T-cell (primary cell): ENCODE measurements around the gene DDAH2. TPM values are rescaled to one million over a fixed set of nuclear protein-coding genes. Genes with fewer than 3 reads are reported as not detected.
A peak's percentile ranks its signal among the peaks of the same experiment; 100 is the strongest.

ENCODE experiments used
- ATAC-seq, 4 experiments: fragments of 200-7000 bp in 3 of 4; fragments of 150-1000 bp in 1 of 4; cut with Tn5 transposase; replicated peaks in 1 of 4; 1 replicate in 3 of 4; 2 replicates in 1 of 4; pipeline ENCODE4 v1.10.0; 2021; ENCODE audit warnings: moderate library complexity in 3 of 4, mild to moderate bottlenecking in 2 of 4, moderate number of reproducible peaks in 1 of 4
- CTCF ChIA-PET, 2 donors: fragments of 300-600 bp; sonication (Branson Sonifier 250); formaldehyde crosslinking; loops; one replicate each; lab custom pipeline; 2022; ENCODE audit warnings: antibody characterized with exemption in 2 of 2; lab: Charles Lee
- POLR2A ChIA-PET, 2 donors: fragments of 300-600 bp; sonication (Branson Sonifier 250); formaldehyde crosslinking; loops; one replicate each; lab custom pipeline; 2022; ENCODE audit warnings: antibody characterized with exemption in 2 of 2; lab: Charles Lee
- DNase-seq, 35 experiments: peaks; one replicate each; pipeline versions ENCODE4 v3.0.0 to v3.0.0-alpha.2; 2013 to 2023
- H3K27ac ChIP-seq: one replicate; pipeline ENCODE4 v1.5.1; 2013; ENCODE audit warnings: low read length
- H3K27me3 ChIP-seq, 2 experiments: replicated peaks in 1 of 2; 1 replicate in 1 of 2; 2 replicates in 1 of 2; pipeline versions ENCODE4 v1.6.1 to v1.7.0; 2013; ENCODE audit warnings: low read length in 1 of 2, mixed read lengths in 1 of 2; ENCODE audit not compliant: control insufficient read depth in 2 of 2, insufficient read depth in 2 of 2; ENCODE audit errors: extremely low read depth in 1 of 2
- H3K36me3 ChIP-seq, 2 donors: 1 replicate in 1 of 2; 2 replicates in 1 of 2; pipeline versions ENCODE4 v1.6.1 to v1.7.0; 2013; ENCODE audit warnings: low read length in 1 of 2; ENCODE audit not compliant: control insufficient read depth in 2 of 2, insufficient read depth in 1 of 2; ENCODE audit errors: extremely low read depth in 1 of 2
- H3K4me1 ChIP-seq, 2 experiments: 1 replicate in 1 of 2; 2 replicates in 1 of 2; pipeline versions ENCODE4 v1.6.1 to v1.7.0; 2013; ENCODE audit warnings: low read length in 2 of 2, mixed read lengths in 1 of 2; ENCODE audit not compliant: insufficient read depth in 2 of 2, control insufficient read depth in 1 of 2; ENCODE audit errors: extremely low read depth in 1 of 2
- H3K4me3 ChIP-seq, 2 donors: 1 replicate in 1 of 2; 2 replicates in 1 of 2; pipeline versions ENCODE4 v1.5.1 to v1.7.0; 2013; ENCODE audit warnings: mild to moderate bottlenecking in 2 of 2, low read length in 1 of 2, moderate library complexity in 1 of 2; ENCODE audit not compliant: control insufficient read depth in 1 of 2; ENCODE audit errors: extremely low read depth in 1 of 2
- H3K9me3 ChIP-seq: 2 replicates; pipeline ENCODE4 v1.7.0; 2013
- H3K27ac Mint-ChIP-seq, 2 donors: one replicate each; pipeline ENCODE4 v1.8.0; 2020 to 2021; ENCODE audit warnings: mild to moderate bottlenecking in 2 of 2, mixed read lengths in 2 of 2
- H3K27me3 Mint-ChIP-seq, 2 donors: one replicate each; pipeline ENCODE4 v1.8.0; 2021 to 2022; ENCODE audit warnings: mixed read lengths in 2 of 2
- H3K36me3 Mint-ChIP-seq: one replicate; pipeline ENCODE4 v1.8.0; 2021; ENCODE audit warnings: mixed read lengths
- H3K4me1 Mint-ChIP-seq, 3 donors: one replicate each; pipeline ENCODE4 v1.8.0; 2020 to 2022; ENCODE audit warnings: mixed read lengths in 3 of 3, mild to moderate bottlenecking in 1 of 3
- H3K4me3 Mint-ChIP-seq, 3 donors: one replicate each; pipeline ENCODE4 v1.8.0; 2020 to 2022; ENCODE audit warnings: mild to moderate bottlenecking in 3 of 3, mixed read lengths in 3 of 3, moderate library complexity in 3 of 3
- H3K9me3 Mint-ChIP-seq, 3 donors: one replicate each; pipeline ENCODE4 v1.8.0; 2020 to 2022; ENCODE audit warnings: mixed read lengths in 3 of 3
- WGBS: methylation state at CpG from one replicate; pipeline ENCODE4 v1.1.5; 2013; ENCODE audit warnings: missing lambda C conversion rate; ENCODE audit not compliant: insufficient coverage; 5-methylcytosine and 5-hydroxymethylcytosine counted together
- total RNA-seq, 35 experiments: library from RNA in 6 of 35; stranded (reverse) in 6 of 35; fragments of 120-200 nt in 1 of 35; gene quantifications; one replicate each; pipeline versions ENCODE4 v1.2.1 to v1.2.4 and lab custom pipeline; 2013 to 2026

DDAH2 gene
- total RNA-seq, 5 donors from 2014 or later (not counting 1 experiment from before 2014, with no cell fraction given), result 9.0 to 13.2 (median 11.5) TPM

DNA sequence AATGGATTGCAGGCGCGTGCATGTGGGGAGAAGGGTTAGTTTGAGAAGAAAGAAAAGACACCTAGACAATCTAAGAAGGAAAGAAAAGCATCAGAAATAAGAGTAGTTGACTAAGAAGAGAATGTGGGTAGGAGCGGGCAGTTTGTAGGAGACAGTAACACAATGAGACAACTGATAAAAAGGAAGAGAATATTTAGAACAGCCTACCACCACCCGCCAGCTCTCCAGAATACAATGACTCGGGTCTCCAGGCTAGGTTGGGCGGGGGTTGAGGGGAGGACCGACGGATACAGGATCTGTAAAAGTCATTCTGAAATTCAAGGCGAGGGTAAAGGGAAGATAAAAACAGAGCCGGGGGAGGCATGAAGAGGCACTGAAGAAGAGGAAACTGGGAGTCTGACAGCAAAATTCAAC, 26.7 kb downstream of the DDAH2 start:
- POLR2A ChIA-PET, result interaction anchor here in 1 of 2 donors (1.3 kb wide), 1 partner anchor 36 kb away, joined by 3 read pairs; no protein-coding TSS in a partner anchor
- H3K36me3 ChIP-seq, result peaks cover 7 to 13% of the 10 kb centered on the region in 2 donors
- peaks cover 13 to 32% of the 10 kb centered on the region in 2 experiments for H3K4me1 ChIP-seq
- H3K4me3 Mint-ChIP-seq, result peak overlapping the region; percentile 98 to 99 (median 98)
- no peaks in the 10 kb centered on the region for H3K9me3 ChIP-seq
- CTCF ChIA-PET, result interaction anchor here in 1 of 2 donors (0.7 to 1.2 kb wide), 2 partner anchors 12 to 37 kb away, joined by 3 read pairs; partner anchors contain the start of gene GPANK1
- no peaks in the 10 kb centered on the region for H3K27me3 Mint-ChIP-seq
- ATAC-seq (peak in 3 of 4 experiments; percentile 1 to 3 (median 3)), DNase-seq (peak in 2 of 35 experiments; percentile 9 to 14)
- H3K27ac Mint-ChIP-seq, result peak overlapping the region; percentile 94 to 98
- peaks cover 0 to 2% of the 10 kb centered on the region in 2 experiments for H3K27me3 ChIP-seq
- peaks cover 38 to 44% (median 42%) of the 10 kb centered on the region in 3 donors for H3K4me1 Mint-ChIP-seq
- WGBS, result 4% methylated on average over 4 of the region's 10 CpGs
- H3K36me3 Mint-ChIP-seq, result peaks cover 13% of the 10 kb centered on the region
- peak overlapping the region; percentile 96 for H3K27ac ChIP-seq
- no peaks in the 10 kb centered on the region for H3K9me3 Mint-ChIP-seq
- H3K4me3 ChIP-seq, result peak overlapping the region; percentile 82 to 99

DNA sequence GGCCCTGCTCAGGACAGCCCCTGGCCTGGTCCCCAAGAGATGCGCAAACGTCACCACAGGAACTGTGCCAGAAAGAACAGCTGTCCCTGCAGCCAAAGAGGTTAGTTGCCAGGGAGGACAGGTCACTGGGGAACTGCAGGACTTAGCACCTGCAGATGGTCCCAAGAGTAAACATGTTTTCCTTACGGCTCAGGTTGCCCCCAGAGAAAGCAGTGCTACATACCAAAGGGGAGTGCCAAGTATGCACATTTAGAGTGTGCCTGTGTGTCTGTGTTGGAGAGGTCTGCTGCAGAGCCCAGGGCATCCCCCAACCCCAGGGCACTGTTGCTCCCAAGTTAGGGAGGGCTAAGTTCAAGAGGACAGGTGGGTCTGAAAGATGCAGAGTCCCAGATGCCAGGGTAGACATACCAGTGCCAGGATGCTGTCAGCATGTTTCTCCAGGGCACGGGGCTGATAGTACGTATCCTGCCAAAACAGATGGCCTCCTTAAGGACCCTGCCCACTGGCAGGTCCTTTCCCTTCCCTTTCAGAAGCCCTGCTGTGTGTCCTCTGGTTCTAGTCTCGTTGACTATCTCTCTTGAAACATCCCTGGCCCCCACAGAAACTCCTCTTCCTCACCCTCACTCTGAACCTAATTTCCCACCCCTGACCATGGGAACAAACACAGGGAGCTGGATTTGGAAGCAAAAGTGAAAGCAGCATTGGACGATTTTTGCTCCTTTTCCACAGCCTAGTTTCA, 27.3 kb downstream of the DDAH2 start:
- Mint-ChIP-seq H3K4me1 (peaks cover 42 to 47% (median 45%) of the 10 kb centered on the region in 3 donors), H3K27ac (peak overlapping the region; percentile 94 to 98), H3K36me3 (peaks cover 17% of the 10 kb centered on the region), H3K9me3 (no peaks in the 10 kb centered on the region), H3K4me3 (peak overlapping the region; percentile 98 to 99 (median 98)), H3K27me3 (no peaks in the 10 kb centered on the region)
- H3K4me3 ChIP-seq, result peak overlapping the region; percentile 82 to 99
- H3K27me3 ChIP-seq, result no peaks in the 10 kb centered on the region
- 64% methylated on average over 5 of the region's 7 CpGs for WGBS
- H3K27ac ChIP-seq, result no peak overlapping the region
- no peaks in the 10 kb centered on the region for H3K9me3 ChIP-seq
- ATAC-seq (no peak), DNase-seq (no peak)
- H3K4me1 ChIP-seq, result peaks cover 13 to 32% of the 10 kb centered on the region in 2 experiments
- ChIA-PET CTCF (interaction anchor here in 1 of 2 donors (0.7 kb wide), 1 partner anchor 11 kb away, joined by 3 read pairs; no protein-coding TSS in a partner anchor), POLR2A (no interaction called here)
- peaks cover 8 to 16% of the 10 kb centered on the region in 2 donors for H3K36me3 ChIP-seq

DNA sequence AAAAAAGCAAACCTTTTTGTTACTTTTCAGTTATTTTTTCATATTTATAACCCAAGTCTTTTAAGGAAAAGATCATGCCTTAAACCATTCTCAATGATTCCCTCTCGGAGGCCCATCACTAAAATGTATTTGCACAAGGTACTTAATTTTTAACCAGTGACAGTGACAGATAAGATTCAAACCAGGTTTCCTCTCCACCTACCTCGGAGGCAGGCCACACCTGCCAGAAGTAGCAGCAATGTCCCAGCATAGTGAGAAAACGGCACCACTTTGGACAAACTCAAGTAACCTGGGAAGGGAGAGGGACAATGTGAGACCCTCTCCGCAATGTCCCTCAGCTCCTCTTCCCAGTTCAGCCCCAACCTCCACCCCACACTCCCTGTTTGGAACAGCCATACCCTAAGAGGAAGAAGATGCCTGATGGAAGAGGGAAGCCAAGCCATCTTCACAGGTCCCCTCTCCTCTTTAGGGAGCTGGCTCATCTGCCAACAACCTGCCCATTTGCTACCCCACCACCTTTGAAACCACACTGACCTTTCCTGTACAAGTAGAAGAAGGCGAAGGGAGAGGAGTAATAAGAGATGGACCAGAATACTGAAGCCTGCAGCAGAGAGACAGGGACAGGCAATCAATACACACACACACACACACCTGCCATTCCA, 28.2 kb downstream of the DDAH2 start:
- DNase-seq (no peak), ATAC-seq (no peak)
- Histone ChIP-seq H3K9me3 (no peaks in the 10 kb centered on the region), H3K4me1 (peaks cover 13 to 32% of the 10 kb centered on the region in 2 experiments), H3K36me3 (peaks cover 12 to 22% of the 10 kb centered on the region in 2 donors), H3K4me3 (no peak overlapping the region), H3K27me3 (no peaks in the 10 kb centered on the region), H3K27ac (no peak overlapping the region)
- CTCF ChIA-PET, result no interaction called here
- Mint-ChIP-seq H3K9me3 (no peaks in the 10 kb centered on the region), H3K27me3 (no peaks in the 10 kb centered on the region), H3K36me3 (peaks cover 17% of the 10 kb centered on the region), H3K4me3 (peak overlapping the region; percentile 98 to 99 (median 98)), H3K27ac (peak overlapping the region; percentile 29 to 79), H3K4me1 (peaks cover 42 to 47% (median 45%) of the 10 kb centered on the region in 3 donors)
- POLR2A ChIA-PET, result no interaction called here
- WGBS, result no CpG with 5 or more reads among the region's 5 CpGs

DNA sequence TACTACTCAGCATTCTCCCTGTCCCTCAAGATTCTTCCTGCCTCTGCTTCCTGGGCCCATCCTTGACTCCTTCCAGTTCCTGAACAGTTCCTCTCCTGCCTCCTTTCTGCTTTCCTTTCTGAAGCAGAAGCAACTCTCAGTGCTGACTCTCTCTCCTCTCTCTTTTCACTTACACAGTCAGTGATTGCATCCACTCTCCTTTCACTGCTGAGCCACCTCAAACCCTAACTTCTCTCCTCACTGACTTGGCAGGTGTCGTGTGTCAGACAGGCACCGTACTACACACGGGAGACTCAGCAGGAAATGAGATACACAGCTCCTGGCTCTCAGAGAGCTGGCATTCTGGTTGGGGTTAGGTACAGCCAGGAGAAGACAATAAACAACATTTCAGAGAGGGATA, 31.5 kb downstream of the DDAH2 start:
- POLR2A ChIA-PET, result interaction anchor here (0.6 kb wide), 2 partner anchors 183 to 318 kb away, joined by 3 to 5 read pairs; no protein-coding TSS in a partner anchor

GRCh38 chr6:31693535-31693934, 35.6 kb downstream of the DDAH2 start:
- Mint-ChIP-seq H3K36me3 (peaks cover 48% of the 10 kb centered on the region), H3K9me3 (no peaks in the 10 kb centered on the region), H3K27me3 (no peaks in the 10 kb centered on the region), H3K27ac (peak overlapping the region in 1 of 2 donors; percentile 44), H3K4me3 (no peak overlapping the region), H3K4me1 (peaks cover 10 to 12% (median 10%) of the 10 kb centered on the region in 3 donors)
- Histone ChIP-seq H3K27me3 (no peaks in the 10 kb centered on the region), H3K4me1 (no peaks in the 10 kb centered on the region), H3K4me3 (no peak overlapping the region), H3K36me3 (peaks cover 26 to 79% of the 10 kb centered on the region in 2 donors), H3K9me3 (no peaks in the 10 kb centered on the region), H3K27ac (no peak overlapping the region)
- ChIA-PET POLR2A (no interaction called here), CTCF (interaction anchor here in 1 of 2 donors (0.5 to 0.6 kb wide), 2 partner anchors 424 to 598 kb away, joined by 3 to 4 read pairs; no protein-coding TSS in a partner anchor)
- ATAC-seq (no peak), DNase-seq (no peak)
- WGBS, result no CpG with 5 or more reads among the region's 6 CpGs

More for the DNA sequence above, 31.5 kb downstream of the DDAH2 start:
- Histone ChIP-seq H3K4me3 (no peak overlapping the region), H3K4me1 (peaks cover 9 to 23% of the 10 kb centered on the region in 2 experiments), H3K27ac (no peak overlapping the region), H3K36me3 (peaks cover 23 to 48% of the 10 kb centered on the region in 2 donors), H3K27me3 (no peaks in the 10 kb centered on the region), H3K9me3 (no peaks in the 10 kb centered on the region)
- peaks cover 30 to 40% (median 35%) of the 10 kb centered on the region in 3 donors for H3K4me1 Mint-ChIP-seq
- no peak for DNase-seq
- H3K36me3 Mint-ChIP-seq, result peaks cover 29% of the 10 kb centered on the region
- ATAC-seq, result no peak
- no peak overlapping the region for H3K4me3 Mint-ChIP-seq
- no peaks in the 10 kb centered on the region for H3K9me3 Mint-ChIP-seq
- H3K27me3 Mint-ChIP-seq, result no peaks in the 10 kb centered on the region
- H3K27ac Mint-ChIP-seq, result peak overlapping the region; percentile 66 to 74
- no CpG with 5 or more reads among the region's 3 CpGs for WGBS
- CTCF ChIA-PET, result interaction anchor here in 1 of 2 donors (0.6 kb wide), 1 partner anchor 261 kb away, joined by 3 read pairs; no protein-coding TSS in a partner anchor

DNA sequence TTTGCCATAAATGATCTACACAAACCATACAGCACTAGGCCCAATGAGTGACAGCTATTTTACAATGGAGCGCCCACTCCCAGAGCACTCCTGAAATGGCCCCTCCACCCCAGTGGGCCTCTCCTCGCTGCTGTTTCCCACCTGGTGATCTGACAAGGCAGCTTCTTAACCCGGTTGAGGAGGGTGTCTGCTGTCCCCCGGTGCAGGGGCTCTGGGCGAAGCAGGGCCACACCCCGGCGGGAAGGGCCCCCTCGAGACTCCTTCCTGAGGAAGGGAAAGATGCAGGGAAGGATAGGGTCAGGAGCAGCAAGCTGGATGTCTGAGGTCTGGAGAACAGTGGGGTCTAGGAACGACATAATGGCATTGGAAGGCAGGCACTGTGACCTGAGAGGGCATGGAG, 36.2 kb downstream of the DDAH2 start:
- CTCF ChIA-PET, result interaction anchor here in 1 of 2 donors (0.6 kb wide), 1 partner anchor 597 kb away, joined by 4 read pairs; no protein-coding TSS in a partner anchor
- Histone ChIP-seq H3K4me1 (no peaks in the 10 kb centered on the region), H3K36me3 (peaks cover 26 to 85% of the 10 kb centered on the region in 2 donors), H3K27me3 (no peaks in the 10 kb centered on the region), H3K4me3 (no peak overlapping the region), H3K27ac (no peak overlapping the region), H3K9me3 (no peaks in the 10 kb centered on the region)
- DNase-seq (no peak), ATAC-seq (no peak)
- H3K9me3 Mint-ChIP-seq, result no peaks in the 10 kb centered on the region
- WGBS, result 93% methylated on average over 9 of the region's 9 CpGs
- POLR2A ChIA-PET, result no interaction called here
- no peaks in the 10 kb centered on the region for H3K27me3 Mint-ChIP-seq
- H3K27ac Mint-ChIP-seq, result peak overlapping the region in 1 of 2 donors; percentile 44
- H3K4me3 Mint-ChIP-seq, result no peak overlapping the region
- H3K36me3 Mint-ChIP-seq, result peaks cover 48% of the 10 kb centered on the region
- peaks cover 8% of the 10 kb centered on the region in 3 donors for H3K4me1 Mint-ChIP-seq
